ENCODE data around the gene CEP120.
A peak's percentile ranks its signal among the peaks of the same experiment; 100 is the strongest.

The CEP120 gene

DNA sequence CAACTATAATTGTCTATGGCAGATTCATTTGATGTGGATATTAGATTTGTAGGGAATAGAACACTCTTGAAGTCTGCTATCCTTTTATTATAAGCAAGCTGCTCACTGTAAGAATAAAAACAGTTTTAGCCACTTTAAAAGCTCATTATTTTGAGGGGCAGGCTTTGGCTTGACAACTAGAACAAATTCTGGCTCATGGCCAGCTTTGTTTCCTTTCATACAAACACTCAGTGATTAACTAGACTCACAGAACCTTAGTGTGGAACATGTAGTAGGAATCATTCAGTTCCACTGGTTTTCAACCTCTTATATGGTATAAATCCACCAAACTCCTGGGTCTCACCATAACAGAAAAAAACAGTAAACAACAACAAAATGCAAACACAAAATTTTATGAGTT, 27.4 kb upstream of the CEP120 start:
- Histone ChIP-seq H2BK12ac (ENCODE audit: low read length) (no peak overlapping the region), H2BK5ac (ENCODE audit: low read length) (no peak overlapping the region), H4K91ac (ENCODE audit: low read depth, low read length, poor library complexity) (no peak overlapping the region), H3K27ac (replicated peaks; ENCODE audit: low read length) (no peak overlapping the region), H3K4me3 (ENCODE audit: low read length in 2 of 2) (no peak overlapping the region), H3K14ac (ENCODE audit: low read length) (no peak overlapping the region), H3K9me3 (replicated peaks in 1 of 2; ENCODE audit: control insufficient read depth in 2 of 2, insufficient read depth in 1 of 2, low read depth in 1 of 2, low read length in 2 of 2) (no peaks in the 10 kb centered on the region), H3K18ac (ENCODE audit: low read length) (no peak overlapping the region), H3K4ac (ENCODE audit: low read length) (no peak overlapping the region), H3K9ac (ENCODE audit: low read depth, low read length, poor library complexity) (no peak overlapping the region), H3K36me3 (replicated peaks in 1 of 2; ENCODE audit: control insufficient read depth in 2 of 2, insufficient read depth in 2 of 2, low read length in 2 of 2) (no peaks in the 10 kb centered on the region), H2AFZ (ENCODE audit: low read length) (peak overlapping the region; percentile 70), H4K8ac (ENCODE audit: low read depth, low read length) (no peak overlapping the region), H3K4me1 (ENCODE audit: control insufficient read depth in 2 of 2, insufficient read depth in 1 of 2, low read depth in 1 of 2, low read length in 2 of 2) (peaks cover 7 to 18% of the 10 kb centered on the region in 2 donors), H2BK15ac (ENCODE audit: low read length) (no peak overlapping the region), H2BK120ac (ENCODE audit: low read depth, low read length) (no peak overlapping the region), H2AK5ac (ENCODE audit: low read depth, low read length) (no peak overlapping the region), H3K23ac (ENCODE audit: low read depth, low read length, poor library complexity) (no peak overlapping the region), H3K27me3 (ENCODE audit: control insufficient read depth in 3 of 3, insufficient read depth in 3 of 3, low read depth in 1 of 3, low read length in 3 of 3) (no peaks in the 10 kb centered on the region), H3K4me2 (ENCODE audit: insufficient read depth, low read length, poor library complexity, severe bottlenecking) (no peak overlapping the region), H3K79me1 (ENCODE audit: low read depth, low read length) (no peaks in the 10 kb centered on the region)
- no peak for DNase-seq (ENCODE audit: low spot score)

DNA sequence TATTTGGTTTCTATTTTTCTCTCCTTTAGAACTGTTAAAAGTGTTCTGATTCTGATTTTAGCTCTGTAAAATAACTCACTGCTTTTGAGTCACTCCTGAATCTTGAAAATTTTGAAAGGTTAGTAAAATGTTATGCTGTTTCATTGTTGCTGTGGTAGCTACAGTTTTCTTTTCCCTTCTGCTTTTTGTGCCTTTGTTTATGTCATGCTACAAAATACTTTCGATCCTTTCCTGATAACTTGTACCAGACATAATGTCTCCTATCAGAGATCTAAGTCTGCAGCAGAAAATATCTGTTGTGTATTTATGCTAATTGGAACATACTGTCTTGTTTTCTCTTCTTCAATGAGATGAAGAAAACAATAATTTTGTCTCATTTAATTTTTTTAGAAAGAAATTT, 26.9 kb upstream of the CEP120 start:
- Histone ChIP-seq H2BK15ac (ENCODE audit: low read length) (no peak overlapping the region), H3K79me1 (ENCODE audit: low read depth, low read length) (no peaks in the 10 kb centered on the region), H4K8ac (ENCODE audit: low read depth, low read length) (no peak overlapping the region), H3K4ac (ENCODE audit: low read length) (no peak overlapping the region), H3K4me2 (ENCODE audit: insufficient read depth, low read length, poor library complexity, severe bottlenecking) (no peak overlapping the region), H2AK5ac (ENCODE audit: low read depth, low read length) (no peak overlapping the region), H3K4me3 (ENCODE audit: low read length in 2 of 2) (no peak overlapping the region), H2BK12ac (ENCODE audit: low read length) (no peak overlapping the region), H2BK5ac (ENCODE audit: low read length) (no peak overlapping the region), H3K14ac (ENCODE audit: low read length) (no peak overlapping the region), H3K27ac (replicated peaks; ENCODE audit: low read length) (no peak overlapping the region), H2BK120ac (ENCODE audit: low read depth, low read length) (no peak overlapping the region), H3K18ac (ENCODE audit: low read length) (no peak overlapping the region), H4K91ac (ENCODE audit: low read depth, low read length, poor library complexity) (no peak overlapping the region), H3K4me1 (ENCODE audit: control insufficient read depth in 2 of 2, insufficient read depth in 1 of 2, low read depth in 1 of 2, low read length in 2 of 2) (peaks cover 7 to 18% of the 10 kb centered on the region in 2 donors), H3K27me3 (ENCODE audit: control insufficient read depth in 3 of 3, insufficient read depth in 3 of 3, low read depth in 1 of 3, low read length in 3 of 3) (no peaks in the 10 kb centered on the region), H3K9ac (ENCODE audit: low read depth, low read length, poor library complexity) (no peak overlapping the region), H3K9me3 (replicated peaks in 1 of 2; ENCODE audit: control insufficient read depth in 2 of 2, insufficient read depth in 1 of 2, low read depth in 1 of 2, low read length in 2 of 2) (no peaks in the 10 kb centered on the region), H3K36me3 (replicated peaks in 1 of 2; ENCODE audit: control insufficient read depth in 2 of 2, insufficient read depth in 2 of 2, low read length in 2 of 2) (no peaks in the 10 kb centered on the region), H3K23ac (ENCODE audit: low read depth, low read length, poor library complexity) (no peak overlapping the region), H2AFZ (ENCODE audit: low read length) (peak overlapping the region; percentile 68)
- WGBS, 2 donors (ENCODE audit: extremely low coverage in 2 of 2, insufficient read length in 2 of 2, insufficient replicate concordance in 1 of 2) = no CpG with 5 or more reads among the region's 1 CpG
- DNase-seq (ENCODE audit: low spot score) = no peak

DNA sequence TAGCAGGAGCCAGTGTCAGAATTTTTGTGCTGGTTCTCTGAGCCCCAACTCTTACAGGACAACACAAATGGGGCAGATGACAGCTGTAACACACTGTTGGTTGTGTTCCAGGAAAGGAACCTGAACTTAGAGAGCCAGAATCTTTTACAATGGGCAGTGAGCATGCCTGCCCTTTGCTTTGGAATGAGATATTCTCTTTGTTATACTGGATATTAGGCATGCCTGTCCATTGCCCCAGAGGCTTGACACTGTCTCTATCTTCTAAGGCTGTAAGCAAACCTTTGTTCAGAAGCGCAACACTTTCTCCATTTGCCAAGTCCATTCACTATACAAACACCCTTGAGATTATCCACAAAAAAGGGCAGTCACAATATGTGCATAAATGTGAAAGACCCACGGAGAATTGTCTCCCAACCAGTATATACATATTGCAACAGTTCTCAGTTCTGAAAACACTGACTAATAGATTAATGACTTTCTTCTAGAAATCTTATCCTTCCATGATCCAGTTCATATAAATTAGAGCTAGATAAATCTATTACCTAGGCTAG, 26.3 kb upstream of the CEP120 start:
- Histone ChIP-seq H3K36me3 (replicated peaks in 1 of 2; ENCODE audit: control insufficient read depth in 2 of 2, insufficient read depth in 2 of 2, low read length in 2 of 2) (no peaks in the 10 kb centered on the region), H3K4ac (ENCODE audit: low read length) (no peak overlapping the region), H2AK5ac (ENCODE audit: low read depth, low read length) (no peak overlapping the region), H3K23ac (ENCODE audit: low read depth, low read length, poor library complexity) (no peak overlapping the region), H3K14ac (ENCODE audit: low read length) (no peak overlapping the region), H2BK15ac (ENCODE audit: low read length) (no peak overlapping the region), H2BK5ac (ENCODE audit: low read length) (no peak overlapping the region), H3K9me3 (replicated peaks in 1 of 2; ENCODE audit: control insufficient read depth in 2 of 2, insufficient read depth in 1 of 2, low read depth in 1 of 2, low read length in 2 of 2) (no peaks in the 10 kb centered on the region), H2AFZ (ENCODE audit: low read length) (peak overlapping the region; percentile 68), H2BK12ac (ENCODE audit: low read length) (no peak overlapping the region), H3K9ac (ENCODE audit: low read depth, low read length, poor library complexity) (no peak overlapping the region), H2BK120ac (ENCODE audit: low read depth, low read length) (no peak overlapping the region), H3K4me1 (ENCODE audit: control insufficient read depth in 2 of 2, insufficient read depth in 1 of 2, low read depth in 1 of 2, low read length in 2 of 2) (peaks cover 5 to 18% of the 10 kb centered on the region in 2 donors), H3K27ac (replicated peaks; ENCODE audit: low read length) (no peak overlapping the region), H3K4me2 (ENCODE audit: insufficient read depth, low read length, poor library complexity, severe bottlenecking) (no peak overlapping the region), H3K18ac (ENCODE audit: low read length) (no peak overlapping the region), H3K79me1 (ENCODE audit: low read depth, low read length) (no peaks in the 10 kb centered on the region), H3K27me3 (ENCODE audit: control insufficient read depth in 3 of 3, insufficient read depth in 3 of 3, low read depth in 1 of 3, low read length in 3 of 3) (no peaks in the 10 kb centered on the region), H4K91ac (ENCODE audit: low read depth, low read length, poor library complexity) (no peak overlapping the region), H3K4me3 (ENCODE audit: low read length in 2 of 2) (no peak overlapping the region), H4K8ac (ENCODE audit: low read depth, low read length) (no peak overlapping the region)
- no CpG with 5 or more reads among the region's 2 CpGs for WGBS, 2 donors (ENCODE audit: extremely low coverage in 2 of 2, insufficient read length in 2 of 2, insufficient replicate concordance in 1 of 2)
- DNase-seq (ENCODE audit: low spot score) = no peak

DNA sequence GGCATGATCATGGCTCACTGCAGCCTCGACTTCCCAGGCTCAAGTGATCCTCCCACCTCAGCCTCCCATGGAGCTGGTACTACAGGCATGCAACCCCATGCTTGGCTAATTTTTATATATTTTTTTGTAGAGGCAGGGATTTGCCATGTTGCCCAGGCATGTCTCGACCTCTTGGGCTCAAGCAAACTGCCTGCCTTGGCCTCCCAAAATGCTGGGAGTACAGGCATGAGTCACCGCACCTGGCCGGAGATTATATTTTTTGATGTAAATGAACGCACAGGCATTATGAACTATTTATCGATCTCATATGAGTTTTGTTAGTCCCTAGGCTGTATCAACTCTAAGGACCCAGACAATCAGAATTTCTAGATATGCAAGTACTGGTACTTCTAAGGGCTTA, 25.5 kb upstream of the CEP120 start:
- no peak overlapping the region for H2BK120ac ChIP-seq (ENCODE audit: low read depth, low read length)
- no CpG with 5 or more reads among the region's 6 CpGs for WGBS, 2 donors (ENCODE audit: extremely low coverage in 2 of 2, insufficient read length in 2 of 2, insufficient replicate concordance in 1 of 2)
- no peak overlapping the region for H2BK15ac ChIP-seq (ENCODE audit: low read length)
- H4K91ac ChIP-seq (ENCODE audit: low read depth, low read length, poor library complexity) = no peak overlapping the region
- H2BK5ac ChIP-seq (ENCODE audit: low read length) = no peak overlapping the region
- no peaks in the 10 kb centered on the region for H3K9me3 ChIP-seq (replicated peaks in 1 of 2; ENCODE audit: control insufficient read depth in 2 of 2, insufficient read depth in 1 of 2, low read depth in 1 of 2, low read length in 2 of 2)
- no peaks in the 10 kb centered on the region for H3K27me3 ChIP-seq (ENCODE audit: control insufficient read depth in 3 of 3, insufficient read depth in 3 of 3, low read depth in 1 of 3, low read length in 3 of 3)
- H4K8ac ChIP-seq (ENCODE audit: low read depth, low read length) = no peak overlapping the region
- no peak for DNase-seq (ENCODE audit: low spot score)
- H3K36me3 ChIP-seq (replicated peaks in 1 of 2; ENCODE audit: control insufficient read depth in 2 of 2, insufficient read depth in 2 of 2, low read length in 2 of 2) = no peaks in the 10 kb centered on the region
- H2AFZ ChIP-seq (ENCODE audit: low read length) = peak overlapping the region; percentile 68
- peaks cover 5 to 18% of the 10 kb centered on the region in 2 donors for H3K4me1 ChIP-seq (ENCODE audit: control insufficient read depth in 2 of 2, insufficient read depth in 1 of 2, low read depth in 1 of 2, low read length in 2 of 2)
- H3K9ac ChIP-seq (ENCODE audit: low read depth, low read length, poor library complexity) = no peak overlapping the region
- no peak overlapping the region for H3K14ac ChIP-seq (ENCODE audit: low read length)
- H2AK5ac ChIP-seq (ENCODE audit: low read depth, low read length) = no peak overlapping the region
- no peak overlapping the region for H3K4me3 ChIP-seq (ENCODE audit: low read length in 2 of 2)
- no peak overlapping the region for H3K23ac ChIP-seq (ENCODE audit: low read depth, low read length, poor library complexity)
- no peaks in the 10 kb centered on the region for H3K79me1 ChIP-seq (ENCODE audit: low read depth, low read length)
- no peak overlapping the region for H3K27ac ChIP-seq (replicated peaks; ENCODE audit: low read length)
- H3K4me2 ChIP-seq (ENCODE audit: insufficient read depth, low read length, poor library complexity, severe bottlenecking) = no peak overlapping the region
- no peak overlapping the region for H2BK12ac ChIP-seq (ENCODE audit: low read length)
- H3K18ac ChIP-seq (ENCODE audit: low read length) = no peak overlapping the region
- no peak overlapping the region for H3K4ac ChIP-seq (ENCODE audit: low read length)

Data from neuronal stem cell (in vitro differentiated cells).